ENCODE results near the gene TMEM53. TPM values are rescaled to one million over a fixed set of nuclear protein-coding genes. Genes with fewer than 3 reads are reported as not detected.
A peak's percentile ranks its signal among the peaks of the same experiment; 100 is the strongest.

Gene TMEM53
- total and polyA plus RNA-seq, 2 of the 8 experiments (the other 6 are each of a cell fraction or from before 2014, with no cell fraction given) = 6.7 to 27.9 TPM

DNA sequence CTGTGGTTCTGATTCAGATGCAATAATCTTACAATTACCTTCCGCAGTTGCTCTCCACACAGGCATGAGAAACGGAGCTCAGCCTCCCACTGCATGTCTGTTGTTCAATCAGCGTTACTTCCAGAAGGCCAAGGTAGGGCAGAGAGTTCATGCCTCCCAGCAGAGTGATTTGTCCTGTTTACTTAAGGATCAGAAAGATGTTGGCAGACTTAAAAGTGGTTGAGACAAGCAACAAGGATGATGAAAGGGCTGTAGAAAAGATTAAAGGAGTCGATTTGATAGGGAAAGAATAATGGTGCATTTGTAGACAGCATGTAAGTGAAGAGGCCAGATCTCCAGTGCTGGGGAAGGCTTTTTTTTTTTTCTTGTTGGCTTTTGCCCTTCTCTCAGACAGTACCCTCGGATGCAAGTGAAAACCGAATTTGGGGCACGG, 26.9 kb upstream of the TMEM53 start:
- POLR2A ChIA-PET (ENCODE audit: partially characterized antibody) = interaction anchor here (0.9 to 1.3 kb wide), 2 partner anchors 29 kb away, joined by 3 read pairs; partner anchors contain the start of gene RNU5D-1
- H3K27me3 ChIP-seq (replicated peaks in 1 of 4; ENCODE audit: control insufficient read depth in 3 of 4, extremely low read depth in 1 of 4, insufficient read depth in 3 of 4, low read length in 3 of 4) = no peaks in the 10 kb centered on the region

More for the DNA sequence above, 26.9 kb upstream of the TMEM53 start:
- H4K20me1 ChIP-seq (replicated peaks in 1 of 2; ENCODE audit: control insufficient read depth in 1 of 2, insufficient read depth in 2 of 2, low read length in 2 of 2) = no peaks in the 10 kb centered on the region
- H3K14ac ChIP-seq (ENCODE audit: insufficient read length) = no peak overlapping the region
- H3K4ac ChIP-seq (replicated peaks; ENCODE audit: insufficient read length, low read depth, low read length) = no peak overlapping the region
- no peak overlapping the region for H2AFZ ChIP-seq (ENCODE audit: low read length)
- H4K5ac ChIP-seq (ENCODE audit: insufficient read length, low read depth, low read length) = no peak overlapping the region
- H2BK5ac ChIP-seq (ENCODE audit: low read depth, low read length) = no peak overlapping the region
- H4K91ac ChIP-seq (replicated peaks; ENCODE audit: insufficient read length, low read length) = no peak overlapping the region
- H3K27ac ChIP-seq (ENCODE audit: low read depth, low read length) = no peak overlapping the region
- H3K56ac ChIP-seq (replicated peaks; ENCODE audit: insufficient read length, low read depth, low read length) = no peak overlapping the region
- no peak overlapping the region for H2BK12ac ChIP-seq (ENCODE audit: low read depth, low read length)
- H2BK20ac ChIP-seq (ENCODE audit: low read length) = no peak overlapping the region
- H2AK5ac ChIP-seq (ENCODE audit: low read depth, low read length) = no peak overlapping the region
- no peaks in the 10 kb centered on the region for H3K23me2 ChIP-seq (ENCODE audit: low read depth, low read length)
- peaks cover 0 to 4% (median under 1%) of the 10 kb centered on the region in 4 experiments; a peak in 1 of 7 replicates for H3K4me1 ChIP-seq (replicated peaks in 1 of 4; ENCODE audit: control insufficient read depth in 3 of 4, insufficient read depth in 4 of 4, low read length in 3 of 4)
- no peak overlapping the region for H3K4me3 ChIP-seq (ENCODE audit: extremely low read depth in 1 of 4, insufficient read depth in 2 of 4, low read depth in 3 of 4, low read length in 4 of 4)
- H3K79me2 ChIP-seq (ENCODE audit: control insufficient read depth in 1 of 2, insufficient read depth in 2 of 2, low read length in 2 of 2) = no peaks in the 10 kb centered on the region
- H3K4me2 ChIP-seq (ENCODE audit: insufficient read depth in 1 of 2, low read depth in 2 of 2, low read length in 2 of 2) = no peak overlapping the region
- H3K79me1 ChIP-seq (ENCODE audit: low read depth, low read length) = no peaks in the 10 kb centered on the region
- TF ChIP-seq KDM5A (IDR thresholded peaks at IDR 0.05; ENCODE audit: low read length) (no peak), FOSL1 (IDR thresholded peaks at IDR 0.05; ENCODE audit: insufficient read depth, low read depth, low read length) (no peak), EZH2 (IDR thresholded peaks at IDR 0.05; ENCODE audit: low read depth, low read length, severe bottlenecking) (no peak), KDM4A (IDR thresholded peaks at IDR 0.05; ENCODE audit: low read depth, low read length, severe bottlenecking) (no peak), SUZ12 (IDR thresholded peaks at IDR 0.05; ENCODE audit: low read length) (no peak), CREB1 (IDR thresholded peaks at IDR 0.05) (no peak), MAX (IDR thresholded peaks at IDR 0.05) (no peak), TAF7 (optimal IDR thresholded peaks at IDR 0.05; ENCODE audit: borderline replicate concordance, low read depth, low read length) (no peak), CTBP2 (IDR thresholded peaks at IDR 0.05; ENCODE audit: borderline replicate concordance, insufficient read depth, insufficient read length, low read length) (no peak), JUN (IDR thresholded peaks at IDR 0.05; ENCODE audit: low read depth, low read length) (no peak)
- no peak overlapping the region for H3K18ac ChIP-seq (ENCODE audit: extremely low read depth, low read length)
- CTCF ChIA-PET (ENCODE audit: partially characterized antibody) = interaction anchor here (0.9 to 3.6 kb wide), 4 partner anchors 10 to 696 kb away, joined by 3 to 25 read pairs (median 4); no protein-coding TSS in a partner anchor
- 79 to 100% methylated on average over 1 to 7 of the region's 7 CpGs for WGBS, 2 experiments (ENCODE audit: extremely low coverage in 1 of 2, insufficient coverage in 1 of 2, insufficient read length in 1 of 2, insufficient replicate concordance in 2 of 2, low coverage in 1 of 2, low lambda C conversion rate in 2 of 2, missing lambda C conversion rate in 1 of 2)
- FAIRE-seq (no peak), DNase-seq (ENCODE audit: low read depth in 1 of 2, low spot score in 2 of 2) (no peak)
- H2BK15ac ChIP-seq (ENCODE audit: low read length) = no peak overlapping the region
- no peaks in the 10 kb centered on the region for H3K36me3 ChIP-seq (ENCODE audit: control insufficient read depth in 2 of 4, insufficient read depth in 4 of 4, low read length in 3 of 4)
- no peak overlapping the region for H4K8ac ChIP-seq (ENCODE audit: extremely low read depth, insufficient read depth, low read length)
- no peaks in the 10 kb centered on the region for H3K9me3 ChIP-seq (ENCODE audit: insufficient read depth in 2 of 2, low read depth in 1 of 2, low read length in 1 of 2)
- peak overlapping the region in 1 of 4 experiments; percentile 28; a peak in 1 of 7 replicates for H3K9ac ChIP-seq (replicated peaks in 1 of 4; ENCODE audit: extremely low read depth in 1 of 4, low read depth in 3 of 4, low read length in 3 of 4)
- no peak overlapping the region for H2BK120ac ChIP-seq (replicated peaks; ENCODE audit: low read depth, low read length)
- H3K23ac ChIP-seq (ENCODE audit: insufficient read length) = no peak overlapping the region

All from H1 (cell line).